GM12891 (cell line): ENCODE measurements around the gene ZFAND5.

Source experiments
- DNase-seq: peaks from one replicate; pipeline ENCODE4 v3.0.0; 2011; ENCODE audit warnings: low spot score; ENCODE audit not compliant: insufficient read length
- FAIRE-seq: peaks from 2 replicates; lab custom pipeline; 2011; peaks lifted over from hg19 to GRCh38; lab: Jason Lieb, UNC
- PAX5 ChIP-seq: IDR thresholded peaks from 2 replicates; pipeline ENCODE4 v1.6.1; 2011; ENCODE audit warnings: low read length, moderate library complexity, mild to moderate bottlenecking; ENCODE audit not compliant: insufficient read depth, severe bottlenecking
- POLR2A ChIP-seq: IDR thresholded peaks from 2 replicates; pipeline ENCODE4 v1.6.1; 2011; ENCODE audit warnings: low read depth, low read length, control low read depth
- POLR2AphosphoS5 ChIP-seq: IDR thresholded peaks from 2 replicates; pipeline ENCODE4 v1.6.1; 2011; ENCODE audit warnings: low read depth, low read length, control low read depth
- POU2F2 ChIP-seq: IDR thresholded peaks from 2 replicates; pipeline ENCODE4 v1.6.1; 2011; ENCODE audit warnings: low read depth, mild to moderate bottlenecking, control low read depth, low read length, moderate library complexity
- SPI1 ChIP-seq: IDR thresholded peaks from 2 replicates; pipeline ENCODE4 v1.6.1; 2011; ENCODE audit warnings: low read depth, low read length, control low read depth
- TAF1 ChIP-seq: IDR thresholded peaks from 2 replicates; pipeline ENCODE4 v1.6.1; 2011; ENCODE audit warnings: low read depth, low read length, control low read depth

Gene ZFAND5

DNA sequence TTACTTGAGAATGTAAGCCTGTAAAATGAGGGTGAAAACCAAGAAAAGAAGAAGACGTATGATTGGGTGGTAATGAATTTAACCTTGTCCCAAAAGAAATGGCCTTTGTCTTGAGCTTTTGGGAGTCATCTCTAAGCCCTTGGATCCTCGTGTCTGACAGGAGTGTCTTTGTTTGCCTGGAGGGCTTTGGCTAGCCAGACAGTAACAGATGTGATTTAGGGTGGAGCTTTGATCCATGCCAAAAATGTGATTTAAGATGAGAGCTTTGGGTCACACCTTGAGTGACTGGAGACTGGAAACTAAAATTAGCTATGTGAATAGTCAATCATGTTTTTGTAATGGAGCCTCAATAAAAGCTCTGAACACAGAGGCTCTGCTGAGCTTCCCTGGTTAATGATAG is 25.9 kb upstream of the ZFAND5 start:
- TF ChIP-seq TAF1 (no peak), SPI1 (no peak), PAX5 (no peak), POU2F2 (no peak)
- FAIRE-seq: no peak
- DNase-seq: no peak

DNA sequence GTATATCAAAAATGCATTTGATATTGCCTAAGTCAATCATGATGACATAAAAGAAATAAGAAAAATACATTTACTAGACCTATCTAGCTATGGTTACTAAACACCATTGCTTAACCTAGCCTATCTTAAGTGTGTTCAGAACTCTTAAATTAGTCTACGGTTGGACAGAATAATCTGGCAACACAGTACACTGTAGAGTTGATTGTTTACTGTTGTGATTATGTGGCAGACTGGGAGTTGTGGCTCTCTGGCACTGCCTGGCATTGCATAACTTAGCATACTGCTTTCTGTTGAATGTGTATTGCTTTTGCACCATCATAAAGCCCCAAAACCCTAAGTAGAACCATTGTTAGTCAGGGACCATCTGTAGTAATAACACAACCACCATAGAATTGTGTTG is 21.2 kb upstream of the ZFAND5 start:
- TF ChIP-seq SPI1 (no peak), TAF1 (no peak), POU2F2 (no peak), POLR2A (no peak), PAX5 (no peak), POLR2AphosphoS5 (no peak)
- FAIRE-seq: no peak

DNA sequence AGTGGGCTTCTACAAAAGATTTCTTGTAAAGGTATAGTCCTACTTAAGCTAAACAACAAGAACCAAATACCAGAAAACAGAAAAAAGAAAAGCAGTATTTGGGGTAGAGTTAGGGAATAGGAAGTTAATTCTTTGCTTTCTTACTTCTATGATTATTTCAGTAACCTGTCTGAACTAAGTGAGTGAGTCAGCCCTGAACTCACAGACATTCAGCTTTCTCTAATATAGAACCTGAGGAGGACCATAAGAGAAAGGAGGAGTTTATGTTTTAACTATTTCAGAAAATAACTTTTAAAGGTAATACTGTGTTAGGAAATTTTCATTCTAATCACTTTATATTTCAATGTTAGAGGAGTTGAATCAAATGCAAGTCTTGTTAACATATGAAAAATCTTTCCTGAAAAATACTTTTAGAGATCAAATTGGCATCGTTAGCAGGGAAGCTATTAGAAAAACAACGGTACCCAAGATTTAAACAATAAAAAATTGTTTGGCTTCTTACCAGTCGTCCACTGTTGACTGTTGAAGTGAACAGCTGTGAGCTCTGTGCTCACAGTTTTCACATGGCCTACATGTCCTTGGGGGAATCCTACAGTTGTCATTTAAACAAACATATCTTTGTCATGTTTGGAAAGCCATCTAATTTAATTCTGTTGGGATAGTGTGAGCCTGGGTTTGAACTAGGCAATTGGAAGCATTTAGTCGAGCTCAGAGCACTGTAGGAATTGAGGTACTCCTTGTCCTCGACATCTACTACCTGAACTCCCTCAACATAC is 19.9 kb upstream of the ZFAND5 start:
- TF ChIP-seq POLR2AphosphoS5 (no peak), POU2F2 (no peak), TAF1 (no peak), POLR2A (no peak), PAX5 (no peak), SPI1 (no peak)
- DNase-seq (no peak), FAIRE-seq (no peak)

More for the DNA sequence above, 21.2 kb upstream of the ZFAND5 start:
- no peak for DNase-seq

GRCh38 chr9:72383978-72384709 is 19.1 kb upstream of the ZFAND5 start:
- no peak for FAIRE-seq
- DNase-seq: no peak
- TF ChIP-seq POLR2A (no peak), SPI1 (no peak), POLR2AphosphoS5 (no peak), POU2F2 (no peak), PAX5 (no peak), TAF1 (no peak)

DNA sequence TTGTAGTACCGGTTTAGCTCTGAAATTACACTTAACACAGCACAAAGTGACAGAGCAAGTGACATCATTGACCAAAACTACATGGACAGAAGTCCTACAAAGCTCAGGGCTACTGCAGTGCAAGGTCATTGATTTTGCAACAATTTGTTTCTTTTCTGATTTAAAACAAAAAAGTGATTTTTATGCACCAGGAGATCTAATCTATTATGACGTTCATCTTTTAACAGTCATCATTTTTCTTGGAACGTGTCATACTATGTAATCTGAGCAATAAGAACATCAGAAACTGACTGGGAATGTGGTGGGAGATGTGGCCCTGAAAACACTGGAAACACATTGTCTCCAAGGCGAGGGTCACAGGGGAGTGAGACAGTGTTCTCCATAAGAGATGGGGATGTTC is 17.4 kb upstream of the ZFAND5 start:
- TF ChIP-seq POU2F2: no peak
- TF ChIP-seq POLR2AphosphoS5: no peak
- no peak for TF ChIP-seq TAF1
- TF ChIP-seq SPI1: no peak
- TF ChIP-seq POLR2A: no peak
- no peak for TF ChIP-seq PAX5
- FAIRE-seq (peak; percentile 16), DNase-seq (no peak)

- TF ChIP-seq POLR2AphosphoS5 (no peak), POLR2A (no peak), SPI1 (no peak), TAF1 (no peak)
- DNase-seq (no peak), FAIRE-seq (no peak)
These were observed 12.0 kb upstream of the ZFAND5 start for GRCh38 chr9:72377041-72377440.

DNA sequence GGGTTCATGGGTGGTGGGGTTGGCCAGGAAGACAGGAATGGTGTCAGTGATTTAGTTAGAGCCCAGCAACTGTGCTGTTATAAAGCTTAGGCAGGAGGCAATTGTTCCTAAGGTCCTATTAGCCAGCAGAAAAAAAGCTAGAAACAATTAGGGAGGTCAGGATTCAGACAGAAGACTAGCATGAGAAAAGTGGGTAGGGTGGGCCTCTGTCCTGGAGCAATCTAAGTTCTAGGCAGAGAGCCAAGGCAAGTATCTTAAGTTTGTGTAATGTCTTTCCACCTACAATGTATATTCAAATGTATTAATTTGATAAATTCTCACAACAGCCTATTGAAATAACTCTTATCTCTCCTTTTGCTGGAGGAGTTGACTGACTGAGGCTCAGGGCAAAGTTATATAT is 6.1 kb upstream of the ZFAND5 start:
- FAIRE-seq (no peak), DNase-seq (no peak)
- no peak for TF ChIP-seq POU2F2
- no peak for TF ChIP-seq POLR2AphosphoS5
- no peak for TF ChIP-seq PAX5
- TF ChIP-seq POLR2A: no peak
- TF ChIP-seq SPI1: no peak
- no peak for TF ChIP-seq TAF1

GRCh38 chr9:72365525-72366256 is 683 bp upstream of the ZFAND5 start:
- FAIRE-seq: no peak

More at GRCh38 chr9:72365525-72366256, 683 bp upstream of the ZFAND5 start:
- peak; percentile 54 for DNase-seq
- TF ChIP-seq POLR2A: no peak
- TF ChIP-seq TAF1: no peak
- no peak for TF ChIP-seq POU2F2
- peak; percentile 44 for TF ChIP-seq SPI1
- TF ChIP-seq PAX5: no peak
